ENCODE results near the gene SPDEF.

Gene SPDEF

DNA sequence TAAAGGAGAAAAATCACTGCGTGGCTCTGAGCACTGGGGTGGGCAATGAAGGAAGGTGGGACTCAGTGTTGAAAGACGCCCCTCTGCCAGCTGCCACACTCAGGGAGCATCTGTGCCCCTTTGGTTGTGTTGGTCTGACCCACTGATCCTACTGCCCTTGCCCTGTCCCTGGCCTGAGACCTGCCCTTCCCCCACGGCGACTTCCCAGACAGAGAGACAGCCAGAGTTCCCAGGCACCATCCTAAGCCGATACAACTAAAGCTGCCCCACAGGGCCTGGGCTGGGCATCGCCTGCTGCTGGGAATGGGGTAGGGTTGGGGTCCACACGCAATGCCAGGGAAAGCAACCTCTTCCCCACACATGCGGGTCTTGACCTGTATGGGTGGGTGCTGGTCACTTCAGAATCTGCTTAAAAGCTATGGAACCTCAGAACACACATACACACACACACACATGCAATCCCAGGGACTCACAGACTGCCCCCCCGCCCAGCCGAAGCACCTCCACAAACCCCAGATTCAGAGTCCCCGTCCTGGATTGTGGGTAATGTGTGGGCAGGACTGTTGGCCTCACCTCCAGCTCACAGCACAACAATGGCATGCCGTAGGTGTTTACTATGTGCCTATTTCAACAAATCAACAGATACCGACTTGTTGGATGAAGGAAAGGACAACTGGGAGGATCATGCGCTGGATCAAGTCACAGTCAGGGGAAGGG is 10.9 kb upstream of the SPDEF start:
- POLR2A ChIA-PET = no interaction called here
- CTCF ChIA-PET = interaction anchor here (1.3 kb wide), 1 partner anchor 9 kb away, joined by 4 read pairs; no protein-coding TSS in a partner anchor

DNA sequence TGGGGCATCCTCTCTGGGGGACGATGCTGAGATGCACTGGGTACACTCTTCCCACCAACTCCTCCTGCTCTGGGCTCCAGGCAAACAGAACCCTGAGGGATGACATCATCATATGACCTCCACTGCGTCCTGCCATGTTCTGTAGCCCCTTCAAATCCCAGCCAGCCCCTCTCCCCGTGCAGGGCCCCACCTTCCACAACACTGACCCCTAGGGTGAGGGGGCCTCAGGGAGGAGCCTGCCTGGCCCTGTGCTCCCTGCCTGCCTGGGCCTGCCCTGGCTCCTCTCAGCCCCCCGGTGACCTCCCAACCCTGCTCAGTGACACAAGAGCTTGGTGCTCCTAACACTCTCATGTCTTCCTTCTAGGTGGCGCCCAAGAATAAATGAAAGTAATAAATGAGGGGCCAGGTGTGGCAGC is 9.6 kb upstream of the SPDEF start:
- POLR2A ChIA-PET = no interaction called here
- no peak for DNase-seq (ENCODE audit: extremely low spot score)
- CTCF ChIA-PET = interaction anchor here (1.0 kb wide), 1 partner anchor 370 kb away, joined by 3 read pairs; no protein-coding TSS in a partner anchor
- TF ChIP-seq, protein P1, sequence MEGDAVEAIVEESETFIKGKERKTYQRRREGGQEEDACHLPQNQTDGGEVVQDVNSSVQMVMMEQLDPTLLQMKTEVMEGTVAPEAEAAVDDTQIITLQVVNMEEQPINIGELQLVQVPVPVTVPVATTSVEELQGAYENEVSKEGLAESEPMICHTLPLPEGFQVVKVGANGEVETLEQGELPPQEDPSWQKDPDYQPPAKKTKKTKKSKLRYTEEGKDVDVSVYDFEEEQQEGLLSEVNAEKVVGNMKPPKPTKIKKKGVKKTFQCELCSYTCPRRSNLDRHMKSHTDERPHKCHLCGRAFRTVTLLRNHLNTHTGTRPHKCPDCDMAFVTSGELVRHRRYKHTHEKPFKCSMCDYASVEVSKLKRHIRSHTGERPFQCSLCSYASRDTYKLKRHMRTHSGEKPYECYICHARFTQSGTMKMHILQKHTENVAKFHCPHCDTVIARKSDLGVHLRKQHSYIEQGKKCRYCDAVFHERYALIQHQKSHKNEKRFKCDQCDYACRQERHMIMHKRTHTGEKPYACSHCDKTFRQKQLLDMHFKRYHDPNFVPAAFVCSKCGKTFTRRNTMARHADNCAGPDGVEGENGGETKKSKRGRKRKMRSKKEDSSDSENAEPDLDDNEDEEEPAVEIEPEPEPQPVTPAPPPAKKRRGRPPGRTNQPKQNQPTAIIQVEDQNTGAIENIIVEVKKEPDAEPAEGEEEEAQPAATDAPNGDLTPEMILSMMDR (IDR thresholded peaks at IDR 0.05; ENCODE audit: control extremely low read depth, extremely low read depth, low read depth, missing control alignments) = no peak

More for the DNA sequence above, 10.9 kb upstream of the SPDEF start:
- TF ChIP-seq, protein P1 (IDR thresholded peaks at IDR 0.05; ENCODE audit: control extremely low read depth, extremely low read depth, low read depth, missing control alignments) = no peak
- DNase-seq (ENCODE audit: extremely low spot score) = no peak

DNA sequence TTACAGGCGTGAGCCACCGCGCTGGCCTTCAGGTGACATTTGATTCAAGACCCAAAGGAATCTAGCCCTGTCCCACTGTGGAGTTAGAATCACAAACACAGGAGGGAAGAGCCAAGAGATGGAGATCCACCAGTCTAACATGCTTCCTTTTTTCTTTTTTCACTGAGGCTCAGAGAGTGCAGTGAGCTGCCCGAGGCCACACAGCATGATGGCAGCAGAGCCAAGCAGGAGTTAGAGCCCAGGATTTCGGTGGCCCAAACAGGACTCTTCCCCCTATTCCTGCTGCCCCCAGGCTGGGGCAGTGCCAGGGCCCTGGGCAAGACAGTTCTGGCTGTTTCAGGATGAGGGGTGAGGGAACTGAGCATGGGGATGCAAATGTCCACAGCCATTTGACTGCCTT is 8.1 kb upstream of the SPDEF start:
- ChIA-PET POLR2A (no interaction called here), CTCF (interaction anchor here (1.0 kb wide), 1 partner anchor 8 kb away, joined by 4 read pairs; the partner anchor contains the start of gene SPDEF)
- DNase-seq (ENCODE audit: extremely low spot score) = no peak
- TF ChIP-seq, protein P1 (IDR thresholded peaks at IDR 0.05; ENCODE audit: control extremely low read depth, extremely low read depth, low read depth, missing control alignments) = no peak

DNA sequence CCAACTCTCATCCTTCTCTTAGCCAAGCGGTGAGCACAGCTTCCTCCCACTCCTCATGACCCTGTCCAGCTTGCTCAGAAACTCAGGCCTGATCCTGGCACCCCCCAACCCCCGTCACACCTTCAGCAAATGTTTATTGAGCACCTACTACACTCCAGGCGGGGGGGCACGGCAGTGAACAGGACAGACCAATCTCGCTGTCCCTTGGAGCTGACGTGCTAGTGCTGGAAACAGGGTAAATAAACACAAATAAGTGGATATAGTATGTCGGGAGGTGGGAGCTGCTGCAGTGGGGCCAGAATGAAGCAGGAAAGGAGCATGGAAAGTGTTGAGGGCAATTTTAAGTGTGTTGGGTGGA is 7.4 kb upstream of the SPDEF start:
- ChIA-PET CTCF (no interaction called here), POLR2A (no interaction called here)
- no peak for DNase-seq (ENCODE audit: extremely low spot score)

DNA sequence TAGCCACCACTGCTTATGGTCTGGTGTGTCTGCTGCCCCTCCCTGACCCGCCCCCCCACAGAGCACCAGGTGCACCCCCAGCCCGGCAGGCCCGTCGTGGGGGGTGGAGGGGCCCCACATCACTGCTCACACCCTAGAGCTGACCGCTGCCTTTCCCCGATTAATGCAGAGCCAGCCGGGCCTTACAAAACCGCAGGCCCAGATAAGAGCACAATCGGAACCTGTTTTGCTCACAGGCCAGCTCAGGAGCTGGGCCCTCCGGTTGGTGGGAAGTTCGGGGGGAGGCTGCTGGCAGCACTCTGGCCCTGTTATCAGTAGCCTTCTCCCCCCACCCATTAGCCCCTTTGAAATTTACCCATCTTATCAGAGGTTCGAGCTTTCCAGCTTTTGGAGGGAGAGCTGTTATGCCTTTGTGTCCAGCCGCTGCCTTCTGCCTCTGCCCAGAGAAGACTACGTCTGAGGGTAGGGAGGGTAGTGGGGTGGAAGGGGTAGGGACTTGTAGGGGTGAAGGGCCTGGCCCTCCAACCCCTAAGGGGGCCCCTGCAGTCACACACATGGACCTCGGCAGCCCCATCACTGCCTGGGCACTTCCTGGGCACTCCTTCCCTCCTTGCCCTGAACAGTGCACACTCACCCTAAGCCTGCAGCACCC is 6.9 kb upstream of the SPDEF start:
- POLR2A ChIA-PET = no interaction called here
- TF ChIP-seq, protein P1 (IDR thresholded peaks at IDR 0.05; ENCODE audit: control extremely low read depth, extremely low read depth, low read depth, missing control alignments) = no peak
- DNase-seq (ENCODE audit: extremely low spot score) = no peak
- CTCF ChIA-PET = no interaction called here

More for the DNA sequence above, 7.4 kb upstream of the SPDEF start:
- TF ChIP-seq, protein P1 (IDR thresholded peaks at IDR 0.05; ENCODE audit: control extremely low read depth, extremely low read depth, low read depth, missing control alignments) = no peak

DNA sequence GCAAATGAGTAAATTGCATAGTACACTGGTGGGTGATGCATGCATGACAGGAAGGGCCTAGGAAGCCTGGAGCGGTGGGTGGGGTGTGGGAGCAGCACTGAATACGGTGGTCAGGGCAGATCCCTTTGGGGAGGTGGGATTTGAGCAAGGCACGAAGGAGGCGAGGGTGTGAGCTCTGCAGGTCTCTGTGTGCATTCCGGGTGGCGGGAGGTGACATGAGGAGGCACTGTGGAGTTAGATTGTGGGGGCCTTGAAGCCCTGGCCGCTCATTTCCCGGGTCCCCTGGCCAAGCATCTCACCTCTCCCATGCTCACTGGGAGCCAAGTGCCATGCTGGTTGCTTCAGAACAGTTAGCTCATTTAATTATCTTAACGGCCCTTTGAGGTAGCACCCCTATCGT is 6.2 kb upstream of the SPDEF start:
- ChIA-PET CTCF (no interaction called here), POLR2A (no interaction called here)
- TF ChIP-seq, protein P1 (IDR thresholded peaks at IDR 0.05; ENCODE audit: control extremely low read depth, extremely low read depth, low read depth, missing control alignments) = no peak
- no peak for DNase-seq (ENCODE audit: extremely low spot score)
